PFSK-1 (cell line): ENCODE data around the gene PTMS. TPM values are rescaled to one million over a fixed set of nuclear protein-coding genes. Genes with fewer than 3 reads are reported as not detected.

Experiments
- FOXP2 ChIP-seq: optimal IDR thresholded peaks from 2 replicates; pipeline ENCODE3; 2011; ENCODE audit warnings: borderline replicate concordance, control low read depth, inconsistent platforms; ENCODE audit not compliant: insufficient read depth; ENCODE audit errors: extremely low read length, extremely low read depth
- POLR2AphosphoS5 ChIP-seq: IDR thresholded peaks from 2 replicates; pipeline ENCODE4 v1.6.1; 2012; ENCODE audit warnings: low read depth, mild to moderate bottlenecking, control low read depth, low read length, moderate library complexity
- REST ChIP-seq, 2 experiments: IDR thresholded peaks; 2 replicates each; pipeline versions ENCODE4 v1.6.1 to v1.8.0; 2011 to 2012; ENCODE audit warnings: low read depth in 2 of 2, low read length in 2 of 2, control low read depth in 1 of 2, inconsistent platforms in 1 of 2, mild to moderate bottlenecking in 1 of 2, moderate library complexity in 1 of 2; ENCODE audit not compliant: insufficient read depth in 1 of 2
- SIN3A ChIP-seq: IDR thresholded peaks from 2 replicates; pipeline ENCODE4 v1.6.1; 2012; ENCODE audit warnings: mild to moderate bottlenecking, low read length, moderate library complexity, borderline replicate concordance; ENCODE audit not compliant: insufficient read depth
- TAF1 ChIP-seq: IDR thresholded peaks from 2 replicates; pipeline ENCODE4 v1.6.1; 2012; ENCODE audit warnings: low read length, control low read depth, borderline replicate concordance; ENCODE audit not compliant: insufficient read depth
- polyA plus RNA-seq: library from polyadenylated mRNA; unstranded; fragments of >200 nt; gene quantifications from one replicate; pipeline ENCODE4 v1.2.1, GENCODE V29; 2012; ENCODE audit warnings: low read depth, missing spikeins; ENCODE audit not compliant: insufficient read length

The PTMS gene
- polyA plus RNA-seq, result 359 TPM

- TF ChIP-seq POLR2AphosphoS5 (peak; percentile 87), SIN3A (peak; percentile 61; the same call in 1 of the 2 replicates), FOXP2 (no peak), TAF1 (0 out of 2 replicates have a peak, but pooled peaks have one; percentile 64), REST (IDR thresholded peaks at IDR 0.05; ENCODE audit: insufficient read depth in 1 of 2, low read depth in 2 of 2, low read length in 2 of 2) (no peak)
Observed at GRCh38 chr12:6765634-6766581, at the start of gene PTMS. Gene PTMS, plus strand, starts transcription at chr12:6766363. Its CDS starts 343 bp downstream, at chr12:6766706.

DNA sequence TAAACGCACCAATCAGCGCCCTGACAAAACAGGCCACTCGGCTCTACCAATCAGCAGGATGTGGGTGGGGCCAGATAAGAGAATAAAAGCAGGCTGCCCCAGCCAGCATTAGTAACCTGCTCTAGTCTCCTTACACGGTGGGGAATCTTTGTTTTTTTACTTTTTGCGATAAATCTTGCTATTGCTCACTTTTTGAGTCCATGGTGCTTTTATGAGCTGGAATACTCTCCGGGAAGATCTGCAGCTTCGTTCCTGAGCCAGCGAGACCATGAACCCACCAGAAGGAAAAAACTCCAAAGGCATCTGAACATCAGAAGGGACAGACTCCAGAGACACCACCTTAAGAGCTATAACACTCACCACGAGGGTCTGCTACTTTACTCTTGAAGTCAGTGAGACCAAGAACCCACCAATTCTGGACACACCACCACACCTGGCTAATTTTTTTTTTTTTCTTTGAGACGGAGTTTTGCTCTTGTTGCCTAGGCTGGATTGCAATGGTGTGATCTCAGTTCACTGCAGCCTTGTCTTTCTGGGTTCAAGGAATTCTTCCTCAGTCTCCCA, 49.2 kb upstream of the PTMS start:
- TF ChIP-seq REST (IDR thresholded peaks at IDR 0.05; ENCODE audit: insufficient read depth in 1 of 2, low read depth in 2 of 2, low read length in 2 of 2) (no peak), POLR2AphosphoS5 (no peak), FOXP2 (no peak), SIN3A (no peak), TAF1 (no peak)

- TF ChIP-seq TAF1, result no peak
- TF ChIP-seq REST (IDR thresholded peaks at IDR 0.05; ENCODE audit: insufficient read depth in 1 of 2, low read depth in 2 of 2, low read length in 2 of 2), result no peak
- TF ChIP-seq POLR2AphosphoS5, result no peak
- no peak for TF ChIP-seq SIN3A
- no peak for TF ChIP-seq FOXP2
Observed at GRCh38 chr12:6722863-6723262, 43.3 kb upstream of the PTMS start.

- TF ChIP-seq SIN3A (peak; percentile 85; the same call in 1 of the 2 replicates), FOXP2 (peak; percentile 79), REST (IDR thresholded peaks at IDR 0.05; ENCODE audit: insufficient read depth in 1 of 2, low read depth in 2 of 2, low read length in 2 of 2) (peak in 1 of 2 experiments; percentile 45; a peak in 2 of 4 replicates), TAF1 (peak; percentile 67; the same call in 1 of the 2 replicates), POLR2AphosphoS5 (peak; percentile 69; the same call in 1 of the 2 replicates)
Observed at GRCh38 chr12:6723607-6724408, 42.4 kb upstream of the PTMS start, which contains the start of gene COPS7A. Gene COPS7A, plus strand, starts transcription at chr12:6724046. Its CDS starts 611 bp downstream, at chr12:6724657.
